ENCODE results near the gene HSPBAP1. TPM values are rescaled to one million over a fixed set of nuclear protein-coding genes. Genes with fewer than 3 reads are reported as not detected.
A peak's percentile ranks its signal among the peaks of the same experiment; 100 is the strongest.

HSPBAP1 gene
- 1 to 10 TPM; 6.2 to 6.4 TPM for total RNA-seq

- H3K9me3 Mint-ChIP-seq, result no peaks in the 10 kb centered on the region
- peak; percentile 79 to 81 for ATAC-seq
- peak; percentile 93 for DNase-seq (ENCODE audit: low spot score)
- peak within 1 kb of the TSS; percentile 75 to 87 for H3K27ac Mint-ChIP-seq
- H3K36me3 Mint-ChIP-seq, result no peaks in the 10 kb centered on the region
- no peaks in the 10 kb centered on the region for H3K27me3 Mint-ChIP-seq
- H3K4me3 Mint-ChIP-seq, result peak within 1 kb of the TSS; percentile 89
- peaks cover 25 to 32% of the 10 kb centered on the region in 2 donors for H3K4me1 Mint-ChIP-seq (ENCODE audit: low read depth in 2 of 2)
Observed at GRCh38 chr3:122793568-122794416, at the start of gene HSPBAP1. Gene HSPBAP1, minus strand, starts transcription at chr3:122793831. Its CDS starts 151 bp downstream, at chr3:122793680.

- H3K4me1 Mint-ChIP-seq (ENCODE audit: low read depth in 2 of 2), result no peaks in the 10 kb centered on the region
- DNase-seq (ENCODE audit: low spot score) (no peak), ATAC-seq (no peak)
- H3K36me3 Mint-ChIP-seq, result peaks cover 15% of the 10 kb centered on the region
- H3K27ac Mint-ChIP-seq, result no peak overlapping the region
- H3K9me3 Mint-ChIP-seq, result no peaks in the 10 kb centered on the region
- no peak overlapping the region for H3K4me3 Mint-ChIP-seq
- no peaks in the 10 kb centered on the region for H3K27me3 Mint-ChIP-seq
Observed at GRCh38 chr3:122835590-122835989, 42.0 kb upstream of the HSPBAP1 start.

- H3K4me3 Mint-ChIP-seq, result no peak overlapping the region
- no peaks in the 10 kb centered on the region for H3K36me3 Mint-ChIP-seq
- DNase-seq (ENCODE audit: low spot score), result no peak
- peaks cover 0 to 5% of the 10 kb centered on the region in 2 donors for H3K4me1 Mint-ChIP-seq (ENCODE audit: low read depth in 2 of 2)
- no peak overlapping the region for H3K27ac Mint-ChIP-seq
- no peaks in the 10 kb centered on the region for H3K9me3 Mint-ChIP-seq
- ATAC-seq, result no peak
- no peaks in the 10 kb centered on the region for H3K27me3 Mint-ChIP-seq
Observed at GRCh38 chr3:122828281-122828680, 34.6 kb upstream of the HSPBAP1 start.

- DNase-seq (ENCODE audit: low spot score) (no peak), ATAC-seq (no peak)
- no peak overlapping the region for H3K4me3 Mint-ChIP-seq
- H3K4me1 Mint-ChIP-seq (ENCODE audit: low read depth in 2 of 2), result peaks cover 0 to 5% of the 10 kb centered on the region in 2 donors
- no peaks in the 10 kb centered on the region for H3K9me3 Mint-ChIP-seq
- no peak overlapping the region for H3K27ac Mint-ChIP-seq
- no peaks in the 10 kb centered on the region for H3K36me3 Mint-ChIP-seq
- H3K27me3 Mint-ChIP-seq, result no peaks in the 10 kb centered on the region
Observed at GRCh38 chr3:122826278-122826677, 32.6 kb upstream of the HSPBAP1 start.

GRCh38 chr3:122825460-122825859 is 31.8 kb upstream of the HSPBAP1 start:
- H3K9me3 Mint-ChIP-seq, result no peaks in the 10 kb centered on the region
- DNase-seq (ENCODE audit: low spot score) (no peak), ATAC-seq (no peak)
- no peaks in the 10 kb centered on the region for H3K36me3 Mint-ChIP-seq
- no peak overlapping the region for H3K4me3 Mint-ChIP-seq
- H3K27me3 Mint-ChIP-seq, result no peaks in the 10 kb centered on the region
- H3K27ac Mint-ChIP-seq, result no peak overlapping the region
- H3K4me1 Mint-ChIP-seq (ENCODE audit: low read depth in 2 of 2), result peaks cover 0 to 5% of the 10 kb centered on the region in 2 donors

GRCh38 chr3:122824465-122825381 is 31.1 kb upstream of the HSPBAP1 start:
- H3K36me3 Mint-ChIP-seq, result no peaks in the 10 kb centered on the region
- ATAC-seq (no peak), DNase-seq (ENCODE audit: low spot score) (no peak)
- H3K9me3 Mint-ChIP-seq, result no peaks in the 10 kb centered on the region
- H3K27ac Mint-ChIP-seq, result no peak overlapping the region
- no peak overlapping the region for H3K4me3 Mint-ChIP-seq
- H3K27me3 Mint-ChIP-seq, result no peaks in the 10 kb centered on the region
- H3K4me1 Mint-ChIP-seq (ENCODE audit: low read depth in 2 of 2), result peaks cover 0 to 5% of the 10 kb centered on the region in 2 donors

GRCh38 chr3:122816587-122816986 is 23.0 kb upstream of the HSPBAP1 start:
- no peak overlapping the region for H3K27ac Mint-ChIP-seq
- no peaks in the 10 kb centered on the region for H3K9me3 Mint-ChIP-seq
- no peaks in the 10 kb centered on the region for H3K36me3 Mint-ChIP-seq
- H3K4me1 Mint-ChIP-seq (ENCODE audit: low read depth in 2 of 2), result peaks cover 0 to 3% of the 10 kb centered on the region in 2 donors
- DNase-seq (ENCODE audit: low spot score) (no peak), ATAC-seq (no peak)
- no peak overlapping the region for H3K4me3 Mint-ChIP-seq
- no peaks in the 10 kb centered on the region for H3K27me3 Mint-ChIP-seq

- DNase-seq (ENCODE audit: low spot score) (no peak), ATAC-seq (no peak)
- no peaks in the 10 kb centered on the region for H3K27me3 Mint-ChIP-seq
- no peaks in the 10 kb centered on the region for H3K9me3 Mint-ChIP-seq
- no peak overlapping the region for H3K4me3 Mint-ChIP-seq
- no peak overlapping the region for H3K27ac Mint-ChIP-seq
- H3K36me3 Mint-ChIP-seq, result no peaks in the 10 kb centered on the region
- H3K4me1 Mint-ChIP-seq (ENCODE audit: low read depth in 2 of 2), result no peaks in the 10 kb centered on the region
Observed at GRCh38 chr3:122810734-122811133, 17.1 kb upstream of the HSPBAP1 start.

- peak in 1 of 2 donors; percentile 54 for ATAC-seq
- no peaks in the 10 kb centered on the region for H3K27me3 Mint-ChIP-seq
- DNase-seq (ENCODE audit: low spot score), result no peak
- H3K9me3 Mint-ChIP-seq, result no peaks in the 10 kb centered on the region
- H3K27ac Mint-ChIP-seq, result no peak overlapping the region
- H3K4me3 Mint-ChIP-seq, result no peak overlapping the region
- peaks cover 7% of the 10 kb centered on the region for H3K36me3 Mint-ChIP-seq
- H3K4me1 Mint-ChIP-seq (ENCODE audit: low read depth in 2 of 2), result peaks cover 4 to 9% of the 10 kb centered on the region in 2 donors
Observed at GRCh38 chr3:122803977-122804376, 10.3 kb upstream of the HSPBAP1 start.

GRCh38 chr3:122802323-122802722 is 8.7 kb upstream of the HSPBAP1 start:
- Mint-ChIP-seq H3K4me1 (ENCODE audit: low read depth in 2 of 2) (peaks cover 5 to 9% of the 10 kb centered on the region in 2 donors), H3K4me3 (no peak overlapping the region), H3K27ac (no peak overlapping the region), H3K9me3 (no peaks in the 10 kb centered on the region), H3K36me3 (peaks cover 7% of the 10 kb centered on the region), H3K27me3 (no peaks in the 10 kb centered on the region)
- ATAC-seq (no peak), DNase-seq (ENCODE audit: low spot score) (no peak)

GRCh38 chr3:122800706-122801237 is 7.1 kb upstream of the HSPBAP1 start:
- no peaks in the 10 kb centered on the region for H3K27me3 Mint-ChIP-seq
- DNase-seq (ENCODE audit: low spot score), result no peak
- H3K27ac Mint-ChIP-seq, result no peak overlapping the region
- no peaks in the 10 kb centered on the region for H3K9me3 Mint-ChIP-seq
- ATAC-seq, result no peak
- no peak overlapping the region for H3K4me3 Mint-ChIP-seq
- peaks cover 17% of the 10 kb centered on the region in 2 donors for H3K4me1 Mint-ChIP-seq (ENCODE audit: low read depth in 2 of 2)
- peaks cover 7% of the 10 kb centered on the region for H3K36me3 Mint-ChIP-seq

GRCh38 chr3:122800031-122800430 is 6.4 kb upstream of the HSPBAP1 start:
- peaks cover 7% of the 10 kb centered on the region for H3K36me3 Mint-ChIP-seq
- no peaks in the 10 kb centered on the region for H3K9me3 Mint-ChIP-seq
- no peak overlapping the region for H3K4me3 Mint-ChIP-seq
- peaks cover 19 to 21% of the 10 kb centered on the region in 2 donors for H3K4me1 Mint-ChIP-seq (ENCODE audit: low read depth in 2 of 2)
- no peak for ATAC-seq
- no peaks in the 10 kb centered on the region for H3K27me3 Mint-ChIP-seq
- no peak for DNase-seq (ENCODE audit: low spot score)
- H3K27ac Mint-ChIP-seq, result no peak overlapping the region

- peaks cover 7% of the 10 kb centered on the region for H3K36me3 Mint-ChIP-seq
Observed at GRCh38 chr3:122799322-122799721, 5.7 kb upstream of the HSPBAP1 start.

More at GRCh38 chr3:122799322-122799721, 5.7 kb upstream of the HSPBAP1 start:
- Mint-ChIP-seq H3K27ac (no peak overlapping the region), H3K27me3 (no peaks in the 10 kb centered on the region), H3K4me1 (ENCODE audit: low read depth in 2 of 2) (peaks cover 23% of the 10 kb centered on the region in 2 donors), H3K4me3 (no peak overlapping the region), H3K9me3 (no peaks in the 10 kb centered on the region)
- ATAC-seq (no peak), DNase-seq (ENCODE audit: low spot score) (no peak)

Measured in natural killer cell treated with Interleukin-12 subunit alpha and Interleukin-12 subunit beta and Interleukin-15 and Interleukin-18, amount 100 ng/mL, for 72 hours (primary cell).